ENCODE measurements around the gene NRG4. TPM values are rescaled to one million over a fixed set of nuclear protein-coding genes. Genes with fewer than 3 reads are reported as not detected.
"Not testable (repeated sequence)": the region's sequence is repeated elsewhere in the genome, so short reads cannot be mapped to it uniquely, and the experiment has no call there.

NRG4 gene
- total and polyA plus RNA-seq, 2 donors from 2014 or later = 0.35 to 1.5 TPM

GRCh38 chr15:75989875-75990274 is 22.3 kb downstream of the NRG4 start:
- Histone ChIP-seq H3K4me1 (ENCODE audit: control insufficient read depth in 2 of 3, insufficient read depth in 2 of 3, low read depth in 1 of 3, low read length in 3 of 3) (no peaks in the 10 kb centered on the region), H3K36me3 (ENCODE audit: control insufficient read depth in 2 of 3, insufficient read depth in 3 of 3, low read length in 3 of 3) (no peaks in the 10 kb centered on the region), H3K27ac (ENCODE audit: low read depth in 2 of 2, low read length in 2 of 2) (no peak overlapping the region), H3K9me3 (ENCODE audit: control insufficient read depth in 2 of 3, insufficient read depth in 1 of 3, low read length in 3 of 3) (peaks cover 0 to 2% (median 0%) of the 10 kb centered on the region in 3 donors), H3K27me3 (ENCODE audit: control insufficient read depth, insufficient read depth, low read length) (no peaks in the 10 kb centered on the region), H3K9ac (ENCODE audit: low read length in 3 of 3) (no peak overlapping the region), H3K4me3 (ENCODE audit: low read length in 3 of 3) (no peak overlapping the region)
- FAIRE-seq (no peak), DNase-seq (peak in 2 of 5 donors; percentile 5 to 17)
- intact Hi-C loops (cut with DNase I) = no loop called here
- TF ChIP-seq, protein P1, sequence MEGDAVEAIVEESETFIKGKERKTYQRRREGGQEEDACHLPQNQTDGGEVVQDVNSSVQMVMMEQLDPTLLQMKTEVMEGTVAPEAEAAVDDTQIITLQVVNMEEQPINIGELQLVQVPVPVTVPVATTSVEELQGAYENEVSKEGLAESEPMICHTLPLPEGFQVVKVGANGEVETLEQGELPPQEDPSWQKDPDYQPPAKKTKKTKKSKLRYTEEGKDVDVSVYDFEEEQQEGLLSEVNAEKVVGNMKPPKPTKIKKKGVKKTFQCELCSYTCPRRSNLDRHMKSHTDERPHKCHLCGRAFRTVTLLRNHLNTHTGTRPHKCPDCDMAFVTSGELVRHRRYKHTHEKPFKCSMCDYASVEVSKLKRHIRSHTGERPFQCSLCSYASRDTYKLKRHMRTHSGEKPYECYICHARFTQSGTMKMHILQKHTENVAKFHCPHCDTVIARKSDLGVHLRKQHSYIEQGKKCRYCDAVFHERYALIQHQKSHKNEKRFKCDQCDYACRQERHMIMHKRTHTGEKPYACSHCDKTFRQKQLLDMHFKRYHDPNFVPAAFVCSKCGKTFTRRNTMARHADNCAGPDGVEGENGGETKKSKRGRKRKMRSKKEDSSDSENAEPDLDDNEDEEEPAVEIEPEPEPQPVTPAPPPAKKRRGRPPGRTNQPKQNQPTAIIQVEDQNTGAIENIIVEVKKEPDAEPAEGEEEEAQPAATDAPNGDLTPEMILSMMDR (IDR thresholded peaks at IDR 0.05; ENCODE audit: borderline replicate concordance, extremely low read depth, insufficient read depth) = no peak

GRCh38 chr15:75989045-75989444 is 23.2 kb downstream of the NRG4 start:
- TF ChIP-seq, protein P1 (IDR thresholded peaks at IDR 0.05; ENCODE audit: borderline replicate concordance, extremely low read depth, insufficient read depth) = no peak

DNA sequence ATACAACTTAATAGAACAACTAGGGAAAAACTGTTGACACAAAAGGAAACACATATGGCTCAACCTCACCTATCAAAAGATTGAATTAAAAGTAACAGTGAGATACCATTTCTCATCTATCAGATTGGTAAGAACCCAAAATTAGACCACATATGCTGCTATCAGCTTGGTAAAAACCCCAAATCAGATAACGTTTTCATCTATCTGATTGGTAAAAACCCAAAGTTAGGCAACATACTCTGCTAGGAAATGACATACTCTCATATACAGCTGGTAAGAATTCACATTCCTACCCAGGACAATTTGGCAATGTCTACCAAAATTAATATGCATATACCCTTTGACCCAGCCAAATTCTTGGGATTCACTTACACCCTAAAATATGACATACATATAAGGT is 26.3 kb downstream of the NRG4 start:
- no peaks in the 10 kb centered on the region for H3K9me3 ChIP-seq (ENCODE audit: control insufficient read depth in 2 of 3, insufficient read depth in 1 of 3, low read length in 3 of 3)
- no peaks in the 10 kb centered on the region for H3K36me3 ChIP-seq (ENCODE audit: control insufficient read depth in 2 of 3, insufficient read depth in 3 of 3, low read length in 3 of 3)
- intact Hi-C loops (cut with DNase I) = no loop called here
- no peak overlapping the region for H3K27ac ChIP-seq (ENCODE audit: low read depth in 2 of 2, low read length in 2 of 2)
- H3K9ac ChIP-seq (ENCODE audit: low read length in 3 of 3) = no peak overlapping the region
- H3K27me3 ChIP-seq (ENCODE audit: control insufficient read depth, insufficient read depth, low read length) = no peaks in the 10 kb centered on the region
- TF ChIP-seq, protein P1 (IDR thresholded peaks at IDR 0.05; ENCODE audit: borderline replicate concordance, extremely low read depth, insufficient read depth) = no peak
- DNase-seq (no peak), FAIRE-seq (no peak)
- H3K4me1 ChIP-seq (ENCODE audit: control insufficient read depth in 2 of 3, insufficient read depth in 2 of 3, low read depth in 1 of 3, low read length in 3 of 3) = no peaks in the 10 kb centered on the region
- H3K4me3 ChIP-seq (ENCODE audit: low read length in 3 of 3) = no peak overlapping the region

More at GRCh38 chr15:75989045-75989444, 23.2 kb downstream of the NRG4 start:
- intact Hi-C loops (cut with DNase I) = no loop called here
- Histone ChIP-seq H3K27me3 (ENCODE audit: control insufficient read depth, insufficient read depth, low read length) (no peaks in the 10 kb centered on the region), H3K4me1 (ENCODE audit: control insufficient read depth in 2 of 3, insufficient read depth in 2 of 3, low read depth in 1 of 3, low read length in 3 of 3) (no peaks in the 10 kb centered on the region), H3K9ac (ENCODE audit: low read length in 3 of 3) (no peak overlapping the region), H3K4me3 (ENCODE audit: low read length in 3 of 3) (no peak overlapping the region), H3K9me3 (ENCODE audit: control insufficient read depth in 2 of 3, insufficient read depth in 1 of 3, low read length in 3 of 3) (peaks cover 0 to 2% (median 0%) of the 10 kb centered on the region in 3 donors), H3K36me3 (ENCODE audit: control insufficient read depth in 2 of 3, insufficient read depth in 3 of 3, low read length in 3 of 3) (no peaks in the 10 kb centered on the region), H3K27ac (ENCODE audit: low read depth in 2 of 2, low read length in 2 of 2) (no peak overlapping the region)
- FAIRE-seq = no peak
- peak in 1 of 5 donors; percentile 21 for DNase-seq

DNA sequence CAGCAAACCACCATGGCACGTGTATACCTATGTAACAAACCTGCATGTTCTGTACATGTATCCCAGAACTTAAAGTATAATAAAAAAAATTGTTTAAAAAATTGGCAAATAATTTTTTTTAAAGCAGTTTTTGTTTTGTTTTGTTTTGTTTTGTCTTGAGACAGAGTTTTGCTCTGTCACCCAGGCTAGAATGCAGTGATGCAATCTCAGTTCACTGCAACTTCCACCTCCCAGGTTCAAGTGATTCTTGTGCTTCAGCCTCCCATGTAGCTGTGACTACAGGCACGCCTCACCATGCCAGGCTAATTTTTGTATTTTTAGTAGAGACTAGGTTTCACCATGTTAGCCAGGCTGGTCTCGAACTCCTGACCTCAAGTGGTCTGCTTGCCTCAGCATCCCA is 27.5 kb downstream of the NRG4 start:
- DNase-seq; H3K9ac ChIP-seq (ENCODE audit: low read length in 3 of 3); H3K27me3 ChIP-seq (ENCODE audit: control insufficient read depth, insufficient read depth, low read length); FAIRE-seq; H3K4me3 ChIP-seq (ENCODE audit: low read length in 3 of 3); H3K4me1 ChIP-seq (ENCODE audit: control insufficient read depth in 2 of 3, insufficient read depth in 2 of 3, low read depth in 1 of 3, low read length in 3 of 3); H3K27ac ChIP-seq (ENCODE audit: low read depth in 2 of 2, low read length in 2 of 2); H3K36me3 ChIP-seq (ENCODE audit: control insufficient read depth in 2 of 3, insufficient read depth in 3 of 3, low read length in 3 of 3); intact Hi-C loops (cut with DNase I); H3K9me3 ChIP-seq (ENCODE audit: control insufficient read depth in 2 of 3, insufficient read depth in 1 of 3, low read length in 3 of 3): not testable (repeated sequence)
